Epithelial cell of esophagus (primary cell): ENCODE results near the gene TBC1D10A.

Experiments
- DNase-seq: peaks from one replicate; pipeline ENCODE4 v3.0.0; 2010; ENCODE audit warnings: low read depth
- H3K4me3 ChIP-seq: 2 replicates; pipeline ENCODE4 v1.5.1; 2011; ENCODE audit warnings: mild to moderate bottlenecking, low read length, control low read depth
- CTCF ChIP-seq: IDR thresholded peaks from 2 replicates; pipeline ENCODE4 v1.5.1; 2011; ENCODE audit warnings: low read depth, mild to moderate bottlenecking, low read length, control low read depth, inconsistent platforms; ENCODE audit not compliant: insufficient read depth; ENCODE audit errors: missing control alignments

TBC1D10A gene

DNA sequence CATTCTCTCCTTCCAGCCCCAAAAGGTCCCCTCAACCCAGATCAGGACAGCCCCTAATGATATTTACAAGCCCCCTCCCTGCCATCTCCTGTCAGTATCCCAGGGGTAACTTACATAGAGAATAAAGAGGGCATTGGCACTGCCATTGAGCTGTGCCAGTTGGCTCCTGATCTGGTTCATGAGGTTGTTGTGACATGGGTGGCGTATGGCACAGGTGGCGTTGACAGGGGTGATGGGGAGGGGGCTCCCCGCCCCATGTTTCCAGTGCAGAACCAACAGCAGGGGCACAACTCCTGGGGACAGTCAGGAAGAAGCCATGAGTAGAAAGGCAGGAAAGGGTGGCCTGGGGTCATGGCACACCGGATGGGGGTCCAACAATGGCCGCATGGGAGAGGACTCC lies 82.1 kb downstream of the TBC1D10A start:
- no peak for DNase-seq
- no peak overlapping the region for H3K4me3 ChIP-seq
- TF ChIP-seq CTCF: no peak

DNA sequence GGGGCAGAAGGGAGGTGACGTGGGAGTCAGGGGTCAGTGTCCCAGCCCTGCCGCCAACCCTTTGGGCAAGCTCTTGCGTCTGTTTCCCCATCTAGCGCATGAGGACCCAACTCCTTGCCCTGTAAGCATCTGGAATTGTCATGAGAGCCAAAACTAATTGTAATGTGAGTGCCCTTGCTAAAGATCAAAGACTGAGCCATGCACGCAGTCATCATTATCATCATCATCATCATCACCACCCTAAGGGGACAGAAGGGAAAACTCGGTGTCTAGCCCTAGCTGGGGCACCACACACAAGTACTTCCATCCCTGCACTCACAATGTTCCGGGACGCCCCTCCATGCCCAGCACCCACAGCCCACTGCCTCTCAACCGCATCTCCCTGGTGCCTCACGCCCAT lies 82.7 kb downstream of the TBC1D10A start:
- DNase-seq: no peak
- no peak for TF ChIP-seq CTCF
- no peak overlapping the region for H3K4me3 ChIP-seq

DNA sequence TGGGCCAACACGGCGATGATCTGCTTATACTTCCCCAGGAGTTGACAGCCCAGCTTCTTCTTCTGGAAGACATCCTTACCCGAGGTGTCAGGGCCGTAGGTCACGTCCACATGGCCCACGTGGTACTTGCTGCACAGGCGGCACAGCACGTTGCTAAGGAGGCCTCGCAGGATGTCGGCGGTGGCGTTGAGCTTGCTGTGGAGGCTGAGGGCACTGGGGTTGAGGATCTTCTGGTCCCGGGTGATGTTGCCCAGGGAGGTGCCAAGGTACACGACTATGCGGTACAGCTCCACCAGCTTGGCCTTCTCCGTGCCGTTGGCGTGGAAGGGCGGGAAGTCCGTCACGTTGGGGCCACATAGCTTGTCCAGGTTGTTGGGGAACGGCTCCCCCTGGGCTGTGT lies 83.1 kb downstream of the TBC1D10A start:
- DNase-seq: no peak
- no peak overlapping the region for H3K4me3 ChIP-seq
- TF ChIP-seq CTCF: no peak
